Measurements from ENCODE around the gene PPP1R13B.

DNA sequence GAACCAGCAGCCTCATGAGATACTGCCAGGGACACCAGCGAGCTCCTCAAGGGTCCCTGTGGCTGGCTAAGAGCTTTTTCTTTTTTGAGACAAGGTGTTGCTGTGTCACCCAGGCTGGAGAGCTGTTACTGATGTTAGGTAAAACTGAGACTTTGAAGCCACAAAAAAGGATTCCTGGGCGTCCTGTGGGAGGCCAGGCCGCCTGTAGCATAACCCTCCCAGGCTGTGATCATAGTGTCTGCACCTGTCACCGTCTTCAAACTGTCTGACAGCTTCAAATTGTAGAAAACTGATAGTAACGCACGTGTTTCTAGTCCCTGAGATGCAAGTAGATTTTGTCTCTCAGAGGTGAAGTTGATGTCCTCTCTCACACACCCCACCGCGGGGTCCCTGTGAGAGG is 127.6 kb downstream of the PPP1R13B start:
- TF ChIP-seq, protein P1, sequence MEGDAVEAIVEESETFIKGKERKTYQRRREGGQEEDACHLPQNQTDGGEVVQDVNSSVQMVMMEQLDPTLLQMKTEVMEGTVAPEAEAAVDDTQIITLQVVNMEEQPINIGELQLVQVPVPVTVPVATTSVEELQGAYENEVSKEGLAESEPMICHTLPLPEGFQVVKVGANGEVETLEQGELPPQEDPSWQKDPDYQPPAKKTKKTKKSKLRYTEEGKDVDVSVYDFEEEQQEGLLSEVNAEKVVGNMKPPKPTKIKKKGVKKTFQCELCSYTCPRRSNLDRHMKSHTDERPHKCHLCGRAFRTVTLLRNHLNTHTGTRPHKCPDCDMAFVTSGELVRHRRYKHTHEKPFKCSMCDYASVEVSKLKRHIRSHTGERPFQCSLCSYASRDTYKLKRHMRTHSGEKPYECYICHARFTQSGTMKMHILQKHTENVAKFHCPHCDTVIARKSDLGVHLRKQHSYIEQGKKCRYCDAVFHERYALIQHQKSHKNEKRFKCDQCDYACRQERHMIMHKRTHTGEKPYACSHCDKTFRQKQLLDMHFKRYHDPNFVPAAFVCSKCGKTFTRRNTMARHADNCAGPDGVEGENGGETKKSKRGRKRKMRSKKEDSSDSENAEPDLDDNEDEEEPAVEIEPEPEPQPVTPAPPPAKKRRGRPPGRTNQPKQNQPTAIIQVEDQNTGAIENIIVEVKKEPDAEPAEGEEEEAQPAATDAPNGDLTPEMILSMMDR (IDR thresholded peaks at IDR 0.05 in 4 of 5, conservative IDR thresholded peaks at IDR 0.05 in 1 of 5): no peak
- no peak for TF ChIP-seq POLR2A (IDR thresholded peaks at IDR 0.05)
